ENCODE results near the gene OTUD1.
"Not testable (repeated sequence)": the region's sequence is repeated elsewhere in the genome, so short reads cannot be mapped to it uniquely, and the experiment has no call there.

The OTUD1 gene

GRCh38 chr10:23438547-23439451 is at the start of gene OTUD1:
TSS of gene OTUD1 (plus strand) at chr10:23439075. CDS start at chr10:23439458, 383 bp downstream.
- DNase-seq, result peak; percentile 91

GRCh38 chr10:23390408-23390807 is 48.5 kb upstream of the OTUD1 start:
- not testable (repeated sequence) for DNase-seq

- no peak for DNase-seq
Measured at GRCh38 chr10:23390809-23391208, 48.1 kb upstream of the OTUD1 start.

GRCh38 chr10:23391821-23392220 is 47.1 kb upstream of the OTUD1 start:
- DNase-seq, result no peak

GRCh38 chr10:23395017-23395416 is 43.9 kb upstream of the OTUD1 start:
- DNase-seq, result no peak

- no peak for DNase-seq
Measured at GRCh38 chr10:23396695-23397094, 42.2 kb upstream of the OTUD1 start.

- no peak for DNase-seq
Measured at GRCh38 chr10:23399701-23400144, 39.2 kb upstream of the OTUD1 start.

GRCh38 chr10:23402856-23403255 is 36.0 kb upstream of the OTUD1 start:
- DNase-seq, result no peak

- DNase-seq, result no peak
Measured at GRCh38 chr10:23403278-23403677, 35.6 kb upstream of the OTUD1 start.

- DNase-seq, result no peak
Measured at GRCh38 chr10:23403719-23404118, 35.2 kb upstream of the OTUD1 start.

GRCh38 chr10:23404461-23404980 is 34.4 kb upstream of the OTUD1 start:
- no peak for DNase-seq

- DNase-seq, result no peak
Measured at GRCh38 chr10:23405540-23405939, 33.3 kb upstream of the OTUD1 start.

GRCh38 chr10:23406409-23406808 is 32.5 kb upstream of the OTUD1 start:
- DNase-seq, result no peak

GRCh38 chr10:23408330-23408976 is 30.4 kb upstream of the OTUD1 start:
- no peak for DNase-seq

- no peak for DNase-seq
Measured at GRCh38 chr10:23412223-23412622, 26.7 kb upstream of the OTUD1 start.

GRCh38 chr10:23413629-23414089 is 25.2 kb upstream of the OTUD1 start:
- DNase-seq, result no peak

- DNase-seq, result no peak
Measured at GRCh38 chr10:23414658-23415057, 24.2 kb upstream of the OTUD1 start.

GRCh38 chr10:23417254-23417653 is 21.6 kb upstream of the OTUD1 start:
- DNase-seq, result no peak

GRCh38 chr10:23418051-23418681 is 20.7 kb upstream of the OTUD1 start:
- DNase-seq, result no peak

- no peak for DNase-seq
Measured at GRCh38 chr10:23419201-23419600, 19.7 kb upstream of the OTUD1 start.

GRCh38 chr10:23419655-23420329 is 19.1 kb upstream of the OTUD1 start:
- DNase-seq, result no peak

- DNase-seq, result no peak
Measured at GRCh38 chr10:23421397-23421796, 17.5 kb upstream of the OTUD1 start.

GRCh38 chr10:23422003-23422411 is 16.9 kb upstream of the OTUD1 start:
- no peak for DNase-seq
